ENCODE data around the gene YAE1.

YAE1 gene

DNA sequence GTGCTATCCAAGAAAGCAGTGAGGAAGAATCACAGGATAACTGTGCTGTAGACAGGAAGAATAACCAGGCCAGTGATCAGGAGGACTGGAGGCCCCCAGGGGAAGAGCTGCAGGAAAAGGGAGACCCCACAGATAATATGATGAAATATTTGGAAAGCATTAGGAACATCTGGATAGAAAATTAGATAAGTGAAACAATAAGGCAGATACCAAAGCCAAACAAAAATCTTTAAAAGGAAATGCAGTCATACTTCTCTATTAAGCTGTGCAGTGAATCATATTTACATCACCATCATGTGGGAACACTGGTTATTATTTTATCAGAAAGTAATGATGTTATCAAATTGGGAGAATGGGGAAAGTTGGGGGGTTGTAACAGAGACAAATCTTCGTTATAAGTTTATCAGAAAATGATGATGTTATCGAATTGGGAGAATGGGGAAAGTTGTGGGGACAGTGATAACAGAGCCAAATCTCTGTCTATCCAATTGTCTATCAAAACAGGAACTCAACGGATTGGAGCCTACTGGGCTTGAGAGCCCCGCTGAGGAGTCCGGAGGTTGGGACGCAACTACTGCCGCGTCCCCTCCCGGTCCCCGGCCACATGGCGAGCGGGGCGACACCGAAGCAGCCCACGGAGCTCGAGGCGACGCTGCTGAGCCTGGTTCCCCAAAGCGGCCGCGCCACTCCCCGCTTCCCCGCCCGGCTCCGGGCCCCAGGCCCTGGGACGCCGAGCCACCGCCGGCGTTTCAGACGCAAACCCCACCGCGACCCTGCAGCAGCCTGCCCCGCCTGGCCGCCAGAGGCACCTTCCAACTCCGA is 43.1 kb downstream of the YAE1 start:
- Histone ChIP-seq H3K36me3 (ENCODE audit: control insufficient read depth in 1 of 2, insufficient read depth in 2 of 2, low read length in 2 of 2) (no peaks in the 10 kb centered on the region), H3K4me1 (ENCODE audit: control insufficient read depth in 1 of 2, insufficient read depth in 2 of 2, low read length in 2 of 2) (no peaks in the 10 kb centered on the region), H3K27ac (ENCODE audit: low read length) (no peak overlapping the region), H3K27me3 (ENCODE audit: low read depth, low read length) (peaks cover 6% of the 10 kb centered on the region), H3K4me3 (ENCODE audit: low read depth in 1 of 2, low read length in 2 of 2) (peak overlapping the region in 1 of 2 donors; percentile 46), H3K9me3 (ENCODE audit: control insufficient read depth in 1 of 2, low read length in 2 of 2) (no peaks in the 10 kb centered on the region)

DNA sequence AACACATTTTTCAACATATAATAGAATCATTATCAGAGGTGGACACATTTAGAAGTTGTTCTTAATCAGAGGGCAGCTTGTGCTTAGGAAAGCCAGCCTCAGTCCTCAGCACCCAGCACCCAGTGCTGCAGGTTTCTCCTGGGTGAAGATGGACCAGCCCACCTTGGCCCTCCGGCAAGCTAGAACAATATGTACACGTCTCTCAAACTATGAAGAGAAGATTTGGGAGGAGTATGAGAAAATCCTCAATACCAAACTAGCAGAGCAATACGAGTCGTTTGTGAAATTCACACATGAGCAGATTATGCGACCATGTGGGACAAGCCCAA is 43.7 kb downstream of the YAE1 start:
- Histone ChIP-seq H3K4me3 (ENCODE audit: low read depth in 1 of 2, low read length in 2 of 2) (peak overlapping the region in 1 of 2 donors; percentile 46), H3K27ac (ENCODE audit: low read length) (no peak overlapping the region), H3K9me3 (ENCODE audit: control insufficient read depth in 1 of 2, low read length in 2 of 2) (no peaks in the 10 kb centered on the region)

DNA sequence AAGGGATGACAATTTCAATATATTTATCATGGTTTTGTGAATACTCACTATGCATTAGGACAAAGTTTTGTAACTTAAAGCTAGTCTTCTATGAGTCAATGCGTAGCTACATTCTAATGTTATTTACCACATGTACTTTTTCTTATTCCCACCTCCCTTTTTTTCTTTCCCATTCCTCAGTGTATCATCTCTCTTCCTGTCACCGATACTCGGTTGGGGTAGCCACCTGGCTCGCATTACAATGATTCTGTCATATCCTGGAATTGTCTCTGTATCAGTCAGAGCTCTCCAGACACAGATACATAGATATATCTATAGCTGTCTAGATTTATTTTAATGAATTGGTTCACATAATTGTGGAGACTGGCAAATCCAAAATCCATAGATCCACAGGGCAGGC is 47.4 kb downstream of the YAE1 start:
- no peaks in the 10 kb centered on the region for H3K36me3 ChIP-seq (ENCODE audit: control insufficient read depth in 1 of 2, insufficient read depth in 2 of 2, low read length in 2 of 2)
- peaks cover 10% of the 10 kb centered on the region for H3K27me3 ChIP-seq (ENCODE audit: low read depth, low read length)
- no peaks in the 10 kb centered on the region for H3K4me1 ChIP-seq (ENCODE audit: control insufficient read depth in 1 of 2, insufficient read depth in 2 of 2, low read length in 2 of 2)
- no peak overlapping the region for H3K4me3 ChIP-seq (ENCODE audit: low read depth in 1 of 2, low read length in 2 of 2)
- H3K9me3 ChIP-seq (ENCODE audit: control insufficient read depth in 1 of 2, low read length in 2 of 2): no peaks in the 10 kb centered on the region
- H3K27ac ChIP-seq (ENCODE audit: low read length): no peak overlapping the region

More for the DNA sequence above, 43.7 kb downstream of the YAE1 start:
- H3K36me3 ChIP-seq (ENCODE audit: control insufficient read depth in 1 of 2, insufficient read depth in 2 of 2, low read length in 2 of 2): no peaks in the 10 kb centered on the region
- peaks cover 6% of the 10 kb centered on the region for H3K27me3 ChIP-seq (ENCODE audit: low read depth, low read length)
- H3K4me1 ChIP-seq (ENCODE audit: control insufficient read depth in 1 of 2, insufficient read depth in 2 of 2, low read length in 2 of 2): no peaks in the 10 kb centered on the region

DNA sequence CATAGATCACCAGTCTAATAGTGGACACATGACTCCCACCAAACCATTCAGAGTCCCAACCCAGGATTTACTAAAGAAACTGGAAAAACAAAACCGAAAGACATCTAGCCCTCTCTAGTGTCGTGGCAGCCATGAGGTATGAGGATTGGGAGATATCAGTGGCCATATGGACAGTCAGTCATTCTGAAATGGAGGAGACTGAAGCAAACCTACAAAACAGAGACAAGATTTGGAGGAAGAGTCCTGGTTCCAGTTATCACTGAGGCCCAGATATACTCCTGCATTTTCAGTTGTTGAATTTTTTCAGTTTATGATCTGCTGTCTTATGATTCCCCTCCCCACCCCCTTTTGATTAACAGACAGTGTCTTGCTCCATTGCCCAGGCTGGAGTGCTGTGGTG is 48.1 kb downstream of the YAE1 start:
- no peak overlapping the region for H3K27ac ChIP-seq (ENCODE audit: low read length)
- H3K4me1 ChIP-seq (ENCODE audit: control insufficient read depth in 1 of 2, insufficient read depth in 2 of 2, low read length in 2 of 2): no peaks in the 10 kb centered on the region
- H3K4me3 ChIP-seq (ENCODE audit: low read depth in 1 of 2, low read length in 2 of 2): no peak overlapping the region
- no peaks in the 10 kb centered on the region for H3K9me3 ChIP-seq (ENCODE audit: control insufficient read depth in 1 of 2, low read length in 2 of 2)
- H3K27me3 ChIP-seq (ENCODE audit: low read depth, low read length): peaks cover 10% of the 10 kb centered on the region
- H3K36me3 ChIP-seq (ENCODE audit: control insufficient read depth in 1 of 2, insufficient read depth in 2 of 2, low read length in 2 of 2): no peaks in the 10 kb centered on the region

DNA sequence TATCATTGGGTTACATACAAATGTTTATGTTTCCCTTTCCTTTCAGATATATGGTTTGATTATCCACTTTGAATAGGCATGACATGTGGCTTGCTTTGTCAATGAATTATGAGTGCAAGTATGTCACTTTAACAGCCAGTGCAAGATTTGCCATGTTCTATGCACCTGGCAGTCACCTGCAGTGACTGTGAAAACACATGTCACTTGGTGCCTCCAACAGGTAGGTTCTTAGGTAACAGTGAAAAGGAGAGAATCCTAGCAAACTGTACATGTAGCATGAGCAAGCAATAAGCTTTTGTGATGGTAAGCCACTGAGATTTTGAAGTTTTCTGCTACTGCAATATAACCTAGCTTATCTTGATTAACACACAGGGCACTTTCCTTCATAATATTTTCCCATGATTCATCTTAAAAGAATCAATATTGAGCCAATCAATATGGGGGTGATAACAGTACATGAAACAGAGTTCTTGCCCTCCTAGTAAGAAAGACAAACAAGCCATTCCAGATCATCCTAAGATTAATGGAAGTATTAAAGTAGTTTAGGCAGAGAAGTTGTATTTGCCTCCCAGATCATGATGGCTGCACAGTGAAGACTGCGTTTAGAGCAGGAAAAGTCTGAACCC is 49.3 kb downstream of the YAE1 start:
- H3K27ac ChIP-seq (ENCODE audit: low read length): no peak overlapping the region
- no peaks in the 10 kb centered on the region for H3K9me3 ChIP-seq (ENCODE audit: control insufficient read depth in 1 of 2, low read length in 2 of 2)
- no peaks in the 10 kb centered on the region for H3K36me3 ChIP-seq (ENCODE audit: control insufficient read depth in 1 of 2, insufficient read depth in 2 of 2, low read length in 2 of 2)
- H3K4me3 ChIP-seq (ENCODE audit: low read depth in 1 of 2, low read length in 2 of 2): no peak overlapping the region
- peaks cover 7% of the 10 kb centered on the region for H3K27me3 ChIP-seq (ENCODE audit: low read depth, low read length)
- H3K4me1 ChIP-seq (ENCODE audit: control insufficient read depth in 1 of 2, insufficient read depth in 2 of 2, low read length in 2 of 2): no peaks in the 10 kb centered on the region

DNA sequence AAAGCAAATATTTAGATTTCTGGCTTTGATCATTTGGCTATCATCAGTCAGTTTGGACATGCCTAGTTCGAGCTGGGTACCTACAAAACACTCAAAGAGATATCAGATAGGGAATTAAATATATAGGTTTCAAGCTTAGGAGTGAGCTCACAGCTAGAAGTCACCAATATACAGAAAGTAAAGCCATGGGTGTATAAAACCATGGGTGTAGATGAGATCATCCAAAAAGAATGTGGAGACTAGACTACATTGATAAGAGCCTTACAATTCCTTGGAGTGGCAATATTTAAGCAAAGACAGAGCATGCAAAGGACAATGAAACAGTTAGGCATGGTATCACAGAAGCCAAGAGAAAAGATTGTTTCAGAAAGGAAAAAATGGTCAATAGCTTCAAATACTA is 49.9 kb downstream of the YAE1 start:
- Histone ChIP-seq H3K27me3 (ENCODE audit: low read depth, low read length) (peaks cover 5% of the 10 kb centered on the region), H3K27ac (ENCODE audit: low read length) (no peak overlapping the region), H3K4me3 (ENCODE audit: low read depth in 1 of 2, low read length in 2 of 2) (no peak overlapping the region), H3K4me1 (ENCODE audit: control insufficient read depth in 1 of 2, insufficient read depth in 2 of 2, low read length in 2 of 2) (no peaks in the 10 kb centered on the region), H3K36me3 (ENCODE audit: control insufficient read depth in 1 of 2, insufficient read depth in 2 of 2, low read length in 2 of 2) (no peaks in the 10 kb centered on the region), H3K9me3 (ENCODE audit: control insufficient read depth in 1 of 2, low read length in 2 of 2) (no peaks in the 10 kb centered on the region)

DNA sequence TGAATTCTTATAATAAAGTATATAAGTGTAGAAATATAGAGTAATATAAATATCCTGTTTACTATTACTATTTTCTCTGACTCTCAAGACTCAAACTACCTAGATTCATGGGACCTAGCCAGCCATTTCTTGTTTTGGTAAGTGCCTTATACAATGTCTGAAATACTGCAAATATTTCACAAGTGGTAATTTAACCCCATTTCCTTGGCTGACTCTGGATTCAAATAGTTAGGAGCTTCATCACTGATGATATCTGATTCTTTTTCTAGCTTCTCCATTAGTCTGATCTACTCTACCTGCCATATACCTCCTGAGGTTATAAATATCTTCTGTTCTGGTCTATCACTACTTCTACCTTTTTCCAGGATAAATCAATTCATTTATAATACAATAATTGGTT is 50.8 kb downstream of the YAE1 start:
- H3K4me1 ChIP-seq (ENCODE audit: control insufficient read depth in 1 of 2, insufficient read depth in 2 of 2, low read length in 2 of 2): peaks cover 0 to 2% of the 10 kb centered on the region in 2 donors
- H3K36me3 ChIP-seq (ENCODE audit: control insufficient read depth in 1 of 2, insufficient read depth in 2 of 2, low read length in 2 of 2): no peaks in the 10 kb centered on the region

DNA sequence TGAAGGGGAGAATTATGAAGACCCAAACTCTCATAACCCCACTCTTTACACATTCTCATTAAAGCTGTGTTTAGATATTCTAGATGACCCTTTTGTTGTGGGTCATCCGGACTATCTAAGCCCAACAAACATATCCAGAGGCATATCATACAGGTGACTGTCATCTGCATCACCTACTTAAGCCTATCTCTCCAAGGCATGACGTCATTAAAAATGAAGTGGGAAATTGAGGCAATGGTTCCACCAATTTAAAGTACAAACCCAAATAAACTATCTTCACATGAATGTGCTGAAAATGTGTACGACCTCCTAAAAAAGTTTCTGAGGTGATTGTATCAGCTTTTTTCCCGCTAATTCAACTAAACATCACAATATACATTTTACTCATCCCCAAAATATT is 52.7 kb downstream of the YAE1 start:
- peaks cover 0 to 8% of the 10 kb centered on the region in 2 donors for H3K36me3 ChIP-seq (ENCODE audit: control insufficient read depth in 1 of 2, insufficient read depth in 2 of 2, low read length in 2 of 2)
- no peak overlapping the region for H3K27ac ChIP-seq (ENCODE audit: low read length)
- no peak overlapping the region for H3K4me3 ChIP-seq (ENCODE audit: low read depth in 1 of 2, low read length in 2 of 2)
- H3K9me3 ChIP-seq (ENCODE audit: control insufficient read depth in 1 of 2, low read length in 2 of 2): no peaks in the 10 kb centered on the region
- H3K4me1 ChIP-seq (ENCODE audit: control insufficient read depth in 1 of 2, insufficient read depth in 2 of 2, low read length in 2 of 2): peaks cover 0 to 11% of the 10 kb centered on the region in 2 donors
- H3K27me3 ChIP-seq (ENCODE audit: low read depth, low read length): peaks cover 5% of the 10 kb centered on the region

More for the DNA sequence above, 50.8 kb downstream of the YAE1 start:
- no peak overlapping the region for H3K27ac ChIP-seq (ENCODE audit: low read length)
- H3K27me3 ChIP-seq (ENCODE audit: low read depth, low read length): peaks cover 5% of the 10 kb centered on the region
- no peaks in the 10 kb centered on the region for H3K9me3 ChIP-seq (ENCODE audit: control insufficient read depth in 1 of 2, low read length in 2 of 2)
- H3K4me3 ChIP-seq (ENCODE audit: low read depth in 1 of 2, low read length in 2 of 2): no peak overlapping the region

DNA sequence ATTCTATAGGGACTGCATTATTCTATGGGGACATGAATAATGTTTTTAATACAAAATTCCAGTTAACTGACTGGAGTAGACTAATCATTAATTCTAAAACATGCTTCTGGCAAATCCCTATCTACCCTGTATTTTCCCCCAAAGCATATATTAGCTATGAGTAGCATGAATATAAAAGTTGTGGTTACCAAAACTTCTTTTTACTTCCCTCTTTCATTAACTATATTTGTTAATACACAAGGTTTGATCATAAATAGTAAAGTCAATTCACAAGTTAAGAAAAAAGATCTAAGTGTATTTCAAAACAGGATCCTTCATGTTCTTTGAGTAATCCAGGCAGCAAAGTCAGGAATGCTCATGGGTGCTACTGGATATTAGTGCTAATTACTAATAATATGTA is 54.3 kb downstream of the YAE1 start:
- H3K36me3 ChIP-seq (ENCODE audit: control insufficient read depth in 1 of 2, insufficient read depth in 2 of 2, low read length in 2 of 2): peaks cover 0 to 8% of the 10 kb centered on the region in 2 donors
- no peaks in the 10 kb centered on the region for H3K9me3 ChIP-seq (ENCODE audit: control insufficient read depth in 1 of 2, low read length in 2 of 2)
- H3K4me1 ChIP-seq (ENCODE audit: control insufficient read depth in 1 of 2, insufficient read depth in 2 of 2, low read length in 2 of 2): peaks cover 8 to 23% of the 10 kb centered on the region in 2 donors
- H3K4me3 ChIP-seq (ENCODE audit: low read depth in 1 of 2, low read length in 2 of 2): no peak overlapping the region
- no peak overlapping the region for H3K27ac ChIP-seq (ENCODE audit: low read length)
- peaks cover under 1% of the 10 kb centered on the region for H3K27me3 ChIP-seq (ENCODE audit: low read depth, low read length)

DNA sequence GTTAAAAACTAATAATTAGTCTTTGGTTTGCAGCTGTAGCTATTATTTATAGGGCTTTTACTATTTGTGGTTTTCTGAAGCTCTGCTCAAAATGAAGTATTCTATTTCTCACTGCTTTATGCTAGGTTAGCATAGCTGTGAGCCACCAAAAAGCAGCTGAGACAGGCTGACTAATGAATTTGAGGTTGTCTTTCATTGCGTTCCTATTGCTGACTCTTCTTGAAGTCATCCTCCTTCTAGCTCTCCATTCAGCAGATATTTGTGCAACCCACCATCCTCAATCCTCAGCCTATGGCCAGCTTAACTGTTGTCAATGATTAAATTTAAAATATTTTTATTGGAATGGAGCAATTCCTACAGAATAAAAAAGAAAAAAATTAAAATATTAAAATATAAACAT is 55.1 kb downstream of the YAE1 start:
- no peaks in the 10 kb centered on the region for H3K9me3 ChIP-seq (ENCODE audit: control insufficient read depth in 1 of 2, low read length in 2 of 2)
- peaks cover 0 to 8% of the 10 kb centered on the region in 2 donors for H3K36me3 ChIP-seq (ENCODE audit: control insufficient read depth in 1 of 2, insufficient read depth in 2 of 2, low read length in 2 of 2)
- peaks cover 10 to 30% of the 10 kb centered on the region in 2 donors for H3K4me1 ChIP-seq (ENCODE audit: control insufficient read depth in 1 of 2, insufficient read depth in 2 of 2, low read length in 2 of 2)
- no peak overlapping the region for H3K27ac ChIP-seq (ENCODE audit: low read length)
- no peaks in the 10 kb centered on the region for H3K27me3 ChIP-seq (ENCODE audit: low read depth, low read length)
- H3K4me3 ChIP-seq (ENCODE audit: low read depth in 1 of 2, low read length in 2 of 2): no peak overlapping the region

DNA sequence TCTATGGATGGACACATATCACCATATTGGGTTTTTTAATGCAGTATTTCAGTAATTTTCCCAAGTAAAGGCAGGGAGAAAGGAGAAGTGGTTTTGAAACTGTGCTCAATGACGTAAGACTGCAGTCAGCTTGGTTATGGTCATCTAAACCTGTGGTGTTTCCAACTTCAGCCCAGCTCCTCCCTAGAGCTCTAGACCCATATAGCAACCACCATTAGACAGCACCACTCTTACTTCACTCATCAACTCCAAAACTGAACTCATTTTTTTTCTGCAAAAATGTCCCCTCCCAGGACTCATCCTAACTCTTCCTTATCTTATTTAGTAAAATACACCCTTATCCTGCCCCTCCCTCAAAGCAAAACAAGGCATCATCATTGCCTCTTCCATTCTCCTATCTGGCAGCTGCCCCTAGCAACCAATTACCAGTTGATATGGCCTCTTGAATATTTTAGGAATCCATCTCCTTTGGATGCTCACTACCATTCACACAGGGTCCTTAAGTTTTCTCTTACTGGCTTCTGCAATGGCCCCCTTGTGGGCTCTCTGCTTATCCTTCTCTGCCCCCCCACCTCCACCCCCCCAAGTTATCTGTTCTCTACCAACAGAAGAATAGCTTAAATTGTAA is 55.7 kb downstream of the YAE1 start:
- no peak overlapping the region for H3K27ac ChIP-seq (ENCODE audit: low read length)
- no peaks in the 10 kb centered on the region for H3K9me3 ChIP-seq (ENCODE audit: control insufficient read depth in 1 of 2, low read length in 2 of 2)
- H3K4me1 ChIP-seq (ENCODE audit: control insufficient read depth in 1 of 2, insufficient read depth in 2 of 2, low read length in 2 of 2): peaks cover 10 to 31% of the 10 kb centered on the region in 2 donors
- H3K27me3 ChIP-seq (ENCODE audit: low read depth, low read length): no peaks in the 10 kb centered on the region
- H3K4me3 ChIP-seq (ENCODE audit: low read depth in 1 of 2, low read length in 2 of 2): peak overlapping the region in 1 of 2 donors; percentile 86
- H3K36me3 ChIP-seq (ENCODE audit: control insufficient read depth in 1 of 2, insufficient read depth in 2 of 2, low read length in 2 of 2): peaks cover 0 to 8% of the 10 kb centered on the region in 2 donors
